H1 (cell line): Measurements from ENCODE around the gene IL36B. TPM values are rescaled to one million over a fixed set of nuclear protein-coding genes. Genes with fewer than 3 reads are reported as not detected.

Experiments used
- CTCF ChIA-PET: fragments of 300-600 bp; sonication (Branson Sonifier 250); formaldehyde crosslinking; loops from one replicate; lab custom pipeline; 2021; ENCODE audit not compliant: partially characterized antibody; lab: Charles Lee
- POLR2A ChIA-PET: fragments of 300-600 bp; sonication (Branson Sonifier 250); formaldehyde crosslinking; loops from one replicate; lab custom pipeline; 2021; ENCODE audit warnings: inconsistent platforms; ENCODE audit not compliant: partially characterized antibody; lab: Charles Lee
- DNase-seq, 2 experiments: peaks; one replicate each; pipeline versions ENCODE4 v3.0.0 to v3.0.0-alpha.2; 2010 to 2022; ENCODE audit warnings: low spot score in 2 of 2, low read depth in 1 of 2, mixed read lengths in 1 of 2
- FAIRE-seq: peaks from 2 replicates; lab custom pipeline; 2011; peaks lifted over from hg19 to GRCh38; lab: Jason Lieb, UNC
- H2AFZ ChIP-seq: 2 replicates; pipeline ENCODE4 v1.8.1; 2012; ENCODE audit warnings: low read length, inconsistent platforms
- H2AK5ac ChIP-seq: 2 replicates; pipeline ENCODE4 v1.6.1; 2013; ENCODE audit warnings: low read depth, low read length
- H2BK120ac ChIP-seq: replicated peaks from 2 replicates; pipeline ENCODE3; 2013; ENCODE audit warnings: low read depth, low read length, inconsistent platforms
- H2BK12ac ChIP-seq: 2 replicates; pipeline ENCODE4 v1.6.1; 2013; ENCODE audit warnings: low read depth, low read length
- H2BK15ac ChIP-seq: 2 replicates; pipeline ENCODE4 v1.6.1; 2013; ENCODE audit warnings: low read length
- H2BK20ac ChIP-seq: 2 replicates; pipeline ENCODE4 v1.6.1; 2013; ENCODE audit warnings: low read length
- H2BK5ac ChIP-seq: 2 replicates; pipeline ENCODE4 v1.6.1; 2013; ENCODE audit warnings: low read depth, low read length
- H3K14ac ChIP-seq: 2 replicates; pipeline ENCODE4 v1.6.1; 2013; ENCODE audit warnings: inconsistent platforms; ENCODE audit not compliant: insufficient read length
- H3K18ac ChIP-seq: 2 replicates; pipeline ENCODE4 v1.6.1; 2013; ENCODE audit warnings: low read length; ENCODE audit errors: extremely low read depth
- H3K23ac ChIP-seq: 2 replicates; pipeline ENCODE4 v1.6.1; 2013; ENCODE audit warnings: inconsistent platforms; ENCODE audit not compliant: insufficient read length
- H3K23me2 ChIP-seq: 2 replicates; pipeline ENCODE4 v1.6.1; 2013; ENCODE audit warnings: low read depth, low read length
- H3K27ac ChIP-seq: 2 replicates; pipeline ENCODE4 v1.6.1; 2011; ENCODE audit warnings: low read depth, low read length, inconsistent platforms
- H3K27me3 ChIP-seq, 4 experiments: replicated peaks in 1 of 4; 1 replicate in 1 of 4; 2 replicates in 3 of 4; pipeline versions ENCODE4 v1.6.1 to v1.8.1; 2011 to 2013; ENCODE audit warnings: low read length in 3 of 4, mild to moderate bottlenecking in 3 of 4, inconsistent platforms in 2 of 4, mixed read lengths in 2 of 4, moderate library complexity in 1 of 4; ENCODE audit not compliant: control insufficient read depth in 3 of 4, insufficient read depth in 3 of 4; ENCODE audit errors: extremely low read depth in 1 of 4
- H3K36me3 ChIP-seq, 4 experiments: 2 replicates each; pipeline versions ENCODE4 v1.6.1 to v1.8.1; 2011 to 2013; ENCODE audit warnings: mild to moderate bottlenecking in 4 of 4, low read length in 3 of 4, moderate library complexity in 2 of 4, control low read depth in 1 of 4, inconsistent platforms in 1 of 4; ENCODE audit not compliant: insufficient read depth in 4 of 4, control insufficient read depth in 2 of 4
- H3K4ac ChIP-seq: replicated peaks from 2 replicates; pipeline ENCODE3; 2013; ENCODE audit warnings: low read length, low read depth, mixed read lengths, inconsistent platforms; ENCODE audit not compliant: insufficient read length
- H3K4me1 ChIP-seq, 4 experiments: replicated peaks in 1 of 4; 1 replicate in 1 of 4; 2 replicates in 3 of 4; pipeline versions ENCODE4 v1.6.1 to v1.8.1; 2011 to 2013; ENCODE audit warnings: low read length in 3 of 4, inconsistent platforms in 2 of 4, mixed read lengths in 1 of 4; ENCODE audit not compliant: insufficient read depth in 4 of 4, control insufficient read depth in 3 of 4
- H3K4me2 ChIP-seq, 2 experiments: 2 replicates each; pipeline versions ENCODE4 v1.6.1 to v1.8.1; 2011 to 2013; ENCODE audit warnings: low read depth in 2 of 2, low read length in 2 of 2, control low read depth in 1 of 2, inconsistent platforms in 1 of 2, mild to moderate bottlenecking in 1 of 2; ENCODE audit not compliant: insufficient read depth in 1 of 2
- H3K4me3 ChIP-seq, 4 experiments: fragments of 200-600, 300-600 bp in 1 of 4; sonication (generic), shearing (Covaris generic), sonication (Bioruptor Twin) in 1 of 4; 2 replicates each; pipeline versions ENCODE4 v1.5.1 to v1.8.1; 2011 to 2016; ENCODE audit warnings: low read length in 4 of 4, low read depth in 3 of 4, control low read depth in 2 of 4, inconsistent platforms in 2 of 4, mild to moderate bottlenecking in 2 of 4, mixed read lengths in 1 of 4, moderate library complexity in 1 of 4; ENCODE audit not compliant: insufficient read depth in 2 of 4; ENCODE audit errors: extremely low read depth in 1 of 4
- H3K56ac ChIP-seq: replicated peaks from 2 replicates; pipeline ENCODE3; 2013; ENCODE audit warnings: low read depth, mild to moderate bottlenecking, mixed read lengths, low read length, inconsistent platforms; ENCODE audit not compliant: insufficient read length
- H3K79me1 ChIP-seq: 2 replicates; pipeline ENCODE4 v1.6.1; 2013; ENCODE audit warnings: low read depth, low read length, control low read depth
- H3K79me2 ChIP-seq, 2 experiments: 2 replicates each; pipeline versions ENCODE4 v1.6.1 to v1.8.1; 2012 to 2013; ENCODE audit warnings: low read length in 2 of 2, mild to moderate bottlenecking in 2 of 2, inconsistent platforms in 1 of 2; ENCODE audit not compliant: insufficient read depth in 2 of 2, control insufficient read depth in 1 of 2
- H3K9ac ChIP-seq, 4 experiments: replicated peaks in 1 of 4; 1 replicate in 1 of 4; 2 replicates in 3 of 4; pipeline versions ENCODE4 v1.6.1 to v1.8.1; 2011 to 2013; ENCODE audit warnings: low read depth in 3 of 4, low read length in 3 of 4, control low read depth in 2 of 4, mild to moderate bottlenecking in 2 of 4, moderate library complexity in 2 of 4, inconsistent platforms in 1 of 4; ENCODE audit errors: extremely low read depth in 1 of 4
- H3K9me3 ChIP-seq, 2 experiments: 2 replicates each; pipeline versions ENCODE4 v1.6.1 to v1.8.1; 2012 to 2013; ENCODE audit warnings: mild to moderate bottlenecking in 2 of 2, moderate library complexity in 2 of 2, control low read depth in 1 of 2, inconsistent platforms in 1 of 2, low read depth in 1 of 2, low read length in 1 of 2, mixed read lengths in 1 of 2; ENCODE audit not compliant: insufficient read depth in 2 of 2
- H4K20me1 ChIP-seq, 2 experiments: replicated peaks in 1 of 2; 2 replicates each; pipeline versions ENCODE3 to v1.8.1; 2011 to 2013; ENCODE audit warnings: inconsistent platforms in 2 of 2, low read length in 2 of 2, mild to moderate bottlenecking in 1 of 2; ENCODE audit not compliant: insufficient read depth in 2 of 2, control insufficient read depth in 1 of 2
- H4K5ac ChIP-seq: 2 replicates; pipeline ENCODE4 v1.6.1; 2013; ENCODE audit warnings: low read length, low read depth, mixed read lengths, inconsistent platforms; ENCODE audit not compliant: insufficient read length
- H4K8ac ChIP-seq: 2 replicates; pipeline ENCODE4 v1.8.0; 2013; ENCODE audit warnings: mild to moderate bottlenecking, moderate library complexity, low read length, inconsistent platforms; ENCODE audit not compliant: insufficient read depth; ENCODE audit errors: extremely low read depth
- H4K91ac ChIP-seq: replicated peaks from 2 replicates; pipeline ENCODE3; 2013; ENCODE audit warnings: low read length, mixed read lengths, inconsistent platforms; ENCODE audit not compliant: insufficient read length
- CHD2 ChIP-seq: IDR thresholded peaks from 2 replicates; pipeline ENCODE4 v1.6.1; 2012; ENCODE audit warnings: low read length, improper control_type of control experiment
- CTBP2 ChIP-seq: IDR thresholded peaks from 2 replicates; pipeline ENCODE4 v1.7.0; 2011; ENCODE audit warnings: borderline replicate concordance, mild to moderate bottlenecking, moderate library complexity, mixed read lengths, low read length; ENCODE audit not compliant: insufficient read depth, insufficient read length
- EGR1 ChIP-seq: IDR thresholded peaks from 2 replicates; pipeline ENCODE4 v1.6.1; 2011; ENCODE audit warnings: low read depth, low read length, borderline replicate concordance
- PHF8 ChIP-seq: fragments of 200-600 bp; sonication (generic); conservative IDR thresholded peaks from 2 replicates; pipeline ENCODE4 v1.7.1; 2012; ENCODE audit warnings: low read depth, mild to moderate bottlenecking, inconsistent platforms, low read length, moderate library complexity
- SAP30 ChIP-seq: fragments of 300-600 bp; sonication (generic); IDR thresholded peaks from 2 replicates; pipeline ENCODE4 v1.7.1; 2012; ENCODE audit warnings: low read length, moderate library complexity, mild to moderate bottlenecking, inconsistent platforms; ENCODE audit not compliant: insufficient read depth, insufficient replicate concordance
- TAF1 ChIP-seq: IDR thresholded peaks from 2 replicates; pipeline ENCODE4 v1.6.1; 2011; ENCODE audit warnings: mild to moderate bottlenecking, low read depth, low read length
- WGBS, 2 experiments: shearing (Covaris generic) in 1 of 2; methylation state at CpG; one replicate each; pipeline versions ENCODE4 v1.1.6 to v1.1.7; 2013 to 2015; ENCODE audit warnings: low lambda C conversion rate in 2 of 2, mixed read lengths in 2 of 2, inconsistent platforms in 1 of 2, low coverage in 1 of 2, missing lambda C conversion rate in 1 of 2; ENCODE audit not compliant: insufficient replicate concordance in 2 of 2, insufficient coverage in 1 of 2, insufficient read length in 1 of 2; ENCODE audit errors: extremely low coverage in 1 of 2, missing lambda C conversion rate in 1 of 2; 5-methylcytosine and 5-hydroxymethylcytosine counted together
- polyA plus RNA-seq, 7 experiments: library from polyadenylated mRNA; depleted of rRNA in 3 of 7; stranded (reverse) in 5 of 7; unstranded in 2 of 7; fragments of >200 nt in 5 of 7; fragments of 200-250 nt in 2 of 7; gene quantifications; 1 replicate in 5 of 7; 2 replicates in 1 of 7; 4 replicates in 1 of 7; pipeline versions ENCODE4 v1.2.1 to v1.2.3, GENCODE V29; 2011 to 2013; ENCODE audit warnings: missing spikeins in 2 of 7, mixed read lengths in 2 of 7
- total RNA-seq: library from RNA; stranded (reverse); fragmentation: NEBNext Ultra II Directional; extraction: Animal tissue kit (Norgen Biotek cat#: 25700); gene quantifications from 2 replicates; pipeline ENCODE4 v1.2.1, GENCODE V29; 2021

Gene IL36B
- total and polyA plus RNA-seq, 2 of the 8 experiments (the other 6 are each of a cell fraction or from before 2014, with no cell fraction given), result not detected

DNA sequence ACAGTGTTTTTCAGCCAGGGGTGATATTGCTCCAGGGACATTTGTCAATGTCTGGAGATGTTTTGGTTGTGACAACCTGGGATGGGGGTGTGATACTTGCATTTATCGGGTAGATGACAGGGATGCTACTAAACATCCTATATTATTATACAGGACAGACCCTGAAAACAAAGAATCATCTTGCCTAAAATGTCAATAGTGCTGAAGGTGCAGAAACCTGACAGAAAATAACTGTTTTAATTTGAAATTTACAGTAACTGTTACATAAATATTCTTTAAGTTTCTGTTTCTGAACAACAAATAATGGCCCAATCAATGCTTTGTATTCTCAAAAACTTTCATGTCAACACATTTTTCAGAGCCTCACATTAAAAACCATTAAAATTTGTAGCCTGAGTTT, 45.4 kb downstream of the IL36B start:
- ChIA-PET POLR2A (no interaction called here), CTCF (no interaction called here)
- Histone ChIP-seq H3K4ac (no peak overlapping the region), H3K4me2 (no peak overlapping the region), H3K27me3 (no peaks in the 10 kb centered on the region), H2BK5ac (no peak overlapping the region), H3K79me2 (no peaks in the 10 kb centered on the region), H3K14ac (no peak overlapping the region), H3K9ac (no peak overlapping the region), H2BK15ac (no peak overlapping the region), H2AK5ac (no peak overlapping the region), H3K23me2 (no peaks in the 10 kb centered on the region), H3K36me3 (no peaks in the 10 kb centered on the region), H4K5ac (no peak overlapping the region), H4K8ac (no peak overlapping the region), H2BK12ac (no peak overlapping the region), H3K27ac (no peak overlapping the region), H3K56ac (no peak overlapping the region), H4K20me1 (no peaks in the 10 kb centered on the region), H2AFZ (no peak overlapping the region), H3K18ac (no peak overlapping the region), H2BK20ac (no peak overlapping the region), H2BK120ac (no peak overlapping the region), H3K4me3 (no peak overlapping the region), H4K91ac (no peak overlapping the region), H3K9me3 (peaks cover 2 to 3% of the 10 kb centered on the region in 2 experiments; a peak in 1 of 4 replicates), H3K4me1 (no peaks in the 10 kb centered on the region), H3K23ac (no peak overlapping the region), H3K79me1 (no peaks in the 10 kb centered on the region)
- FAIRE-seq (no peak), DNase-seq (no peak)
- TF ChIP-seq EGR1, result no peak
- TF ChIP-seq CHD2, result no peak
- TF ChIP-seq TAF1, result no peak
- TF ChIP-seq PHF8, result no peak
- TF ChIP-seq CTBP2, result no peak
- no peak for TF ChIP-seq SAP30
- WGBS, 2 experiments, result 75% methylated on average over 1 of the region's 1 CpG; no CpG with 5 or more reads in 1 of the 2 experiments
